GM18909 (cell line): ENCODE data around the gene CTDNEP1.

Experiments
- ATAC-seq: cut with Tn5 transposase; IDR thresholded peaks from one replicate; pipeline ENCODE4 v1.9.1; 2021; ENCODE audit warnings: mild to moderate bottlenecking; ENCODE audit not compliant: unreplicated experiment, poor library complexity

The CTDNEP1 gene

GRCh38 chr17:7196651-7197401 lies 54.7 kb downstream of the CTDNEP1 start:
- ATAC-seq, result no peak

GRCh38 chr17:7195971-7196370 lies 55.6 kb downstream of the CTDNEP1 start:
- ATAC-seq, result no peak
